Stimulated activated CD8-positive, alpha-beta memory T cell treated with anti-CD3 and anti-CD28 coated beads, Interleukin-15, amount 100 ng/mL, for 24 hours (primary cell): ENCODE data around the gene STK24.
"Not testable (repeated sequence)": the region's sequence is repeated elsewhere in the genome, so short reads cannot be mapped to it uniquely, and the experiment has no call there.

ENCODE experiments used
- DNase-seq: peaks from one replicate; pipeline ENCODE4 v3.0.0-alpha.2; 2020; ENCODE audit warnings: low read depth

STK24 gene

GRCh38 chr13:98433654-98434053 is 143.3 kb downstream of the STK24 start:
- DNase-seq, result no peak

GRCh38 chr13:98432638-98433037 is 144.3 kb downstream of the STK24 start:
- no peak for DNase-seq

- DNase-seq, result no peak
Observed at GRCh38 chr13:98429977-98430736, 146.8 kb downstream of the STK24 start.

- DNase-seq, result no peak
Observed at GRCh38 chr13:98429531-98429930, 147.4 kb downstream of the STK24 start.

- DNase-seq, result no peak
Observed at GRCh38 chr13:98429081-98429480, 147.8 kb downstream of the STK24 start.

GRCh38 chr13:98428256-98428966 is 148.5 kb downstream of the STK24 start:
- DNase-seq, result no peak

GRCh38 chr13:98427331-98427995 is 149.4 kb downstream of the STK24 start:
- DNase-seq, result no peak

- no peak for DNase-seq
Observed at GRCh38 chr13:98423417-98423816, 153.5 kb downstream of the STK24 start.

GRCh38 chr13:98422046-98422445 is 154.9 kb downstream of the STK24 start:
- no peak for DNase-seq

GRCh38 chr13:98420554-98421175 is 156.2 kb downstream of the STK24 start:
- DNase-seq, result no peak

- DNase-seq, result no peak
Observed at GRCh38 chr13:98419786-98420553, 156.9 kb downstream of the STK24 start.

GRCh38 chr13:98416408-98416807 is 160.5 kb downstream of the STK24 start:
- DNase-seq, result no peak

- no peak for DNase-seq
Observed at GRCh38 chr13:98415326-98416070, 161.4 kb downstream of the STK24 start.

- no peak for DNase-seq
Observed at GRCh38 chr13:98413796-98414195, 163.1 kb downstream of the STK24 start.

- not testable (repeated sequence) for DNase-seq
Observed at GRCh38 chr13:98413278-98413677, 163.6 kb downstream of the STK24 start.

GRCh38 chr13:98411617-98412265 is 165.2 kb downstream of the STK24 start:
- DNase-seq, result no peak

GRCh38 chr13:98411013-98411412 is 165.9 kb downstream of the STK24 start:
- no peak for DNase-seq

GRCh38 chr13:98410612-98411011 is 166.3 kb downstream of the STK24 start:
- no peak for DNase-seq

- DNase-seq, result no peak
Observed at GRCh38 chr13:98409281-98409680, 167.6 kb downstream of the STK24 start.

- no peak for DNase-seq
Observed at GRCh38 chr13:98407575-98407974, 169.3 kb downstream of the STK24 start.

- DNase-seq, result no peak
Observed at GRCh38 chr13:98406971-98407370, 169.9 kb downstream of the STK24 start.
